HG03025 (cell line): ENCODE measurements around the gene PC.

ENCODE experiments used
- ATAC-seq: cut with Tn5 transposase; IDR thresholded peaks from one replicate; pipeline ENCODE4 v1.9.1; 2021; ENCODE audit warnings: mild to moderate bottlenecking, moderate library complexity; ENCODE audit not compliant: unreplicated experiment, low FRiP score

Gene PC

DNA sequence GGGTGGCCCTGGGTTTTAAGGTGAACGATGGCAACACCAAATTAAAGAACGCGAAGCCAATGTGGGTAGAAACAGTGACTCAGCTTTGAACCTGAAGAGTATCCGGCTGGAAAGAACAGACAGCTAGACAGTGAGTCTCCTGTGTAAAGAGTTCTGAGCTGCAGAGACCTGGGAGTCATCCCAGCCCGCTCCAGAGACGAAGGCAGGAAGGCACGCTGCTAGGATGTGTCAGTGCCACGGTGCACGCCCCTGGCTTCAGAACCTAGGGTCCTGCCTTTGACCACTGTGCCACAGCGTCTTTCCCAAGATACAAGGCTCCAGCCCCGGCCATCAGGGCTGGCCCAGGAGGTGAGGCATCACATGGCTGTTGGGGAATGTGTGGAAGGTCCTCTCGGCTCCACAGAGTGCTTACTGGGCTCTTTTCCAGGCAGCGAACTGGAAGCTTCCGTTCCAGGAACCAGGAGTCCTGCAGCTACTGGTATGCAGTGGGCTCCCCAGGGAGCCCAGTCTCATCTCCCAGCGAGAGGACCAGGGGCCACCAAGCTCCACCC is 71.4 kb downstream of the PC start:
- ATAC-seq, result no peak

DNA sequence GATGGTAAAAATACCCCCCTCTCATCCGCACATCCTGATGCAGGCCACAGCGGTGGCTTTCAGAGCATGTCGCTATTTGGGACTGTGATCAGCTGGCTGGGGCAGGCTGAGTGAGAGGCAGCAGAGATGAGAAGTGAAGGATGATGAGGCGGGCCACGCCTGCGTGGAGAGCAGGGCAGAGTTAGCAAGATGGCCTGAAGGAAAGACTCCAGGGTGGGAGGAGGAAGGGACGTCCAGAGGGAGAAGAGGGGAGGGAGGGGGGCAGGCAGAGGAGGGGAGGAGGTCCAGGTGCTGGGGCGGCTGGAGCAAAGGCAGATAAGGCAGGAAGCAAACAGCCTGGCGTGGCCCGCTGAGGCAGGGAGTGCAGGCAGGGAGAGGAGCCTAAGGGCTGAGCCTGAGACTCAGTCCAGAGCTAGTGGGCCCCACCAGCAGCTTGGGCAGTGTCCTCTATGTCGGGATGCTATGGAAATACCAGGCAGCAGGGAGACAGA is 72.2 kb downstream of the PC start:
- no peak for ATAC-seq

DNA sequence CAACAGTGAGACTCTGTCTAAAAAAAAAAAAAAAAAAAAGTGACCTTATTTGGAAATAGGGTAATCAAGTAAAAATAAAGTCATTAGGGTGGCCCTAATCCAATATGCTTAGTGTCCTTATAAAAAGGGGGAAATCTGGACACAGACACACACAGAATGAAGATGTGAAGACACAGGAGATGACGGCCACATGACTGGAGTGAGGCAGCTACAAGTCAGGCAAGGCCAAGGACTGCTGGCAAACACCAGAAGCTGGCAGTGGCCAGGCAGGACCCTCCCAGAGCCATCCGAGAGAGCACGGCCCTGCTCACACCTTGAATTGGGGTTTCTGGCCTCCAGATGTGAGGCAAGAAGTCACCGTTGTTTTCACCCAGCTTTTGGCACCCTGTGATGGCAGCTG is 72.7 kb downstream of the PC start:
- no peak for ATAC-seq

GRCh38 chr11:66884443-66884842 is 73.7 kb downstream of the PC start:
- ATAC-seq, result no peak

DNA sequence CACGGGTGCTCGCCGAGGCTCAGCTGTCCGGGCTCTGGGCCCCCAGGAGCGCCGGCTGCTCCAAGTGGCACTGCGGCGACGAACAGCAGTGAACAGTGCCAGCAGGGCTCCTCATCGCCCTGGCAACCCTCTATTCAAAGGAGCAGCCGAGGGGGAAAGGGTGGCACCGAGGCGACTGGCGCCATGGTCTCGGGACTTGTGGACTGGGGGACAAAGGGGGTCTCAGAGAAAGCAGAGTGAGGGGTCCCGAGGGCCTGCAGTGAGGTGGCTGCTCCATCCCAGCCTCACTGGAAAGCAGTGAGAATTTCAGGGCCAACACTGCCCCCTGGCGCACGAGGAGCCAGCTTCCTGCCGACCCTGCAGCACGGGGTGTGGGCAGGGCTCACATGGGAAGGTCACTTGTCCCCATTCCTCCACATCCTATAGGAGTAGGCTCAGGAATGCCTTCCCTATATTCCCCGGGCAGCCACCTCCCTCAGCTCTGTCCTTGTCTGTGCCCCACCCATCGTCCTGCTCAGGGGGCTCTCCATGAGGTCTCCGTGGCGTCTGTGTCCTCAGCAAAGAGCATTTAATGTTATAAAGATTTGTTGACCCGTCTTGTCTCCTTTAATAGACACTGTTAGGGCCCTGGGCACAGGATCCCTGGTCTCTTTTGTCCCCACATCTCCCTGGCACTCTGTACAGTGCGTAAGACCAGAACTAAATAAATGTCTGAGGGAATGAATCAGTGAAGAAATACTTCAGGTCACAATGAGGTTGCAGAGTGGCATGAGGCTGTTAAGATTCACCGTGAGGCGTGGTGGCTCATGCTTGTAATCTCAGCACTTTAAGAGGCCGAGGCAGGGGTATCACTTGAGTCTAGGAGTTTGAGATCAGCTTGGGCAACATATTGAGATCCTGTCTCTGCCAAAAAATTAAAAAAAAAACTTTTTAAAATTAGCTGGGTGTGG is 74.9 kb downstream of the PC start:
- no peak for ATAC-seq

GRCh38 chr11:66882561-66883015 is 75.6 kb downstream of the PC start:
- no peak for ATAC-seq

DNA sequence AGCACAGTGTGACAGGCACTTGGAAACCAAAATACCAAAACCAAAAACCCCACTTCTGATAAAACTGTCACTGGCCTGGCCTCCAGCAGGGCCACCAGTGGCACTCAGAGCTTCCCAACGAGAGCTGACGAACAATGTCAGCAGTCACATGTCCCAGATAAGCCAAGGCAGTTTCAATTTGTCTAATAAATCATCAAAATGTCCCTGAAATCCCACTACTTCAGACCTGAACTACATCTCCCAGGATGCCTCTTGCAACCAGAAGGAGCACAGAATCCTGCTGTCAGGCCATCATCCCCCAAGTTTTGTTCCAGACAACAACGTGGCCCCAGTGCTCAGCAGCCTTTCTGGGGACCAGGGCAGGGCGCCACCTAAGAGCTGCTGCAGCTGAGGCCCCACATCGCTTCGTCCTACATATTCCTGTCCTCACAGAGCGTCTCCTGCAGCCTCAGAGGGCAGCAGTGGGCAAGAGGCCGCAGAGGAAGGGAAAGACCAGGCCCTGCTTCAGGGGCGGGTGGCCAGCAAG is 76.2 kb downstream of the PC start:
- ATAC-seq, result no peak

DNA sequence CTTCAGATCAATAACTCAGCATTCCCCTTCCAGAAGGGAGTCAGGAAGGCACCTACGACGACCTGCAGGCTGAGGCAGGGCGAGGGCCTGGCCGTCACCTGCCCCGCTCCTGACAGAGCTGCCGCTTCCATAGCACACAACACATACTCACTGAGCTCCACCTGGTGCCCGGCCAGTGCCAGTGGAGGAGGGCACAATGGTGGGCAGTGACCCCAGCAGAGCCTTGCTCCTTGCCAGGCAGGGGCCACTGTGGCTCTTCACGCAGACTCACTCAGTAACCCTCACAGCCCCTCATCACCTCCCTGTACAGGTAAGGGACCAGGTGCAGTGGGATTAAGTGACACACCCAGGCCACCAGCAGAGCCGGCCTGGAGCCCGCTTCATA is 76.7 kb downstream of the PC start:
- ATAC-seq, result no peak

DNA sequence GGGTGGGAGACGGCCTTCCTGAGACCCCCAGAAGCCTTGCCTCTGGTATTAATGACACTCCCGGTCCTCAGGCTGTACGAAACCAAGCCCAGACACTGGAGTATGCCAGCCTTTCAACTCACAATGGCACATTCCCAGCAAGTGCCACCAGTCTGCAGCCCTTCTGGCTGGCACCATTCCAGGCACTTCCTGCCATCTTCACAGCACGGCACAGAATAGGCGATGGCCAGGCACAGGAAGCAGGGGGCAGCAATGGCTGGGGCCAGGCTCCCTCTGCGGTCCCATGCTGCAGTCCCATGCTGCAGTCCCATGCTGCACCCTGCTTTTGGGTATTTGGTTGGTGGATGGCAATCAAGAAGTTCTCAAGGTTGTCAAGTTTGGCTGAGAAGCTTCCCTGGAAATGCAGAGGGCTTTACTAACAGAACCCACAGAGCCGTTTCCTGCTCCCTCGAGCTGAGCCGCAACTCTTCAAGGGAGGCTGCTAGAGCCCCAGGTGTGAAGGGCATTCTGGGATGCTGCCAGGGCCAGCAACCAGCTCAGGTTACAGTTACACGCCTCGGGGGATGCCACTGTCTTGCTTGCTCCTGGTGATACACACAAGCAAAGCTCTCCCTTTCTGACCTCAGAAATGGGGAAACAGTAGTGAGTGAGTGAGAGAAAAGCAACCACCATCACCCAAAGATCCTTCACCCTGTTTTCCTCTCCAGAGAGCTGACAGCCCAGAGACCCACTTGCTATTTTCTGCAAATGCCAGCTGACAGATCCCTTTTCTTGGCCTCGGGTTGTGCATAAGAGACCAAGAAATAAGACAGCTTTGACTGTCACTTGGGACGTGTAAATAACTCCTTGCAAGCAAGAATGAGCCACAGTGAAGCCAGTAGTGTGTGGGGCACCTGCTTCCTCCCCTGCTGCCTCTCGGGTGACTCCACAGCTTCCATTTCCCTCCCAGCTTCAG is 77.4 kb downstream of the PC start:
- no peak for ATAC-seq

DNA sequence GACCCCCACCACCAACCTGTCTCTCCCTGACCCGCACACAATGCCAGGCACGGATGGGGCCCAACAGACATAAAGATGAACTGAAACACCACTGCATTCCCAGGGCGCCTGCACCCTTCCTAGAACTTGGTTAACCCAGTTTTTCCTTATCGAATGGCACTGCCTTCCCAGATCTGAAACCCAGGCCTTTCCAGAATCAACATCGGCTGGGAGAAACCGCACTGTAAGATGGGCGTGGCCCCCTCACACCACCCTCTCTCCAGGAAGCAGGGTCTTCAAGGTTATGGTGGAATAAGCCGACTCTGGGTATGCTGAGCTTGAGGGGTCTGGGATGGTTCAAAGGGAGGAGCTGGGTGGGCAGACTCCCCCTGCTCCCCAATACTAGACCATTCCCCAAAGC is 78.2 kb downstream of the PC start:
- no peak for ATAC-seq

DNA sequence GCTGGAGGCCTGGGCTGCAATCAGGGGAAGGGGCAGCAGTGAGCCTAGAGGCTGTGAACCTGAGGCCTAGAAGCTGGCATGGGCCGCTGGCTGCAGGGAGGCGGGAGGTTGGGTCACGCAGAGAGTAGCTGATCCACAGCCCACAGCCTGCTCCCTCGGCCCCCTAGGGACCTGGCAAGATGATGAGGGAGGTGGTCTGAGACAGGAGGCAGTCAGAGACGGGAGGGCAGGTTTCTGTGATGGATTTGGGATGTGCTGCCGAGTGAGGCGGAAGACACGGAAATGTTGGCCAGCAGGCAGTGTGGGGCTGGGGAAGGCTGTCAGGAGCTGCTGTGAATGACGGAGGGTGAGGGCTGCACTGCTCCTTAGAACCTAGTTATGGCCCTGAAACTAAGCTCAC is 78.6 kb downstream of the PC start:
- ATAC-seq, result no peak

DNA sequence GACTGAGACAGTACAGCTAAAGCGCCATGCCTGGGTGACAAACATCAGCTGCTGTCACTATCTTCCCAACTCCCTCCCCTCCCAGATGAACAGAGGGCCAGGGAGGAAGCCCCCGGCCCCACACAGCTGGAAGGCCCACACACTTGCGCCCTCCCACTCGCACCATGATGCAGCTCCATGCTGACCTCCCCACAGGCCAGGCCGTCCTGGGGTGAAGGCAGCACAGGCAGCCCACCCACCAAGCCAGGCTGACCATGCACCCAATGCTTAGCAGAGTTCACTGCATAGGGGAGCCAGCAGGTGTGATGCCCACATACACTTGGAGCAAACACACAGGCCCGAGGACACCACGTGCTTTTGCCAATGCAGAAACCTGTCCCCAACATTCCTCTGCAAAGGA is 79.2 kb downstream of the PC start:
- ATAC-seq, result no peak

- ATAC-seq, result no peak
These were observed 79.7 kb downstream of the PC start for GRCh38 chr11:66878474-66878873.

DNA sequence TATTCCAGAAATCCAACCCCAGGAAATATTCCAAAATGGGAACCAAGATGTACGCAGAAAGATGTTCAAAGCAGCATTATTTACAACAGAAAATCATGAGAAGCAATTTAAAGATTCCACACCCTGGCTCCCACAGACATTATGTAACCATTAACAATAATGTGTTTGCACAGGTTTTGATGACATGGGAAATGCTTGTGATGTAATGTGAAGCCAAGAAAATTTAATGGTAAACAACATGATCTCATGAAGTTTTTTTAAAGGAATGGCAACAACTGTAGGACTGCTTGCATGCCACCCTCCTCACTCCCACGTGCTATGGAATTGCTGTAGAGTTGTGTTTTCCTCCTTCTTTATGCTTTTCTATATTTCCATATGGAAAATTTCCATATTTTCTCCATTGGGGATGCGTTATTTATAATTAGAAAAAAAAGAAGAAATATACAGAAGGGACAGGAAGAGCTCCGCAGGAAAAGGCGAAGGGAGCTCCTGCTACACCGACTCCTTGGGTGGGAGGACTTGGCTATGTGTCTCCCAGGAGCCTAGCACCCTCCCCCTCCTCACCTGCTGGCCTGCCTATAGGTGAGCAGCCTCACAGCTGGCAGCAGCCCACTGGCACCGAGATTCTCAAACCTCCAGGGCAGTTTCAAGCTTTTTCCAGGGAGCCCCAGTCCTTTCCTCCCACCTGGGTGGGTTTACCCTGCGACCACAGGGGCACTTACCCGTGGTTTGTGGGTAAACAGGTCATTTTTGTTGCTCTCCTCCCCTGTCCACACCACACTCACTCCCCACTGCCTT is 80.4 kb downstream of the PC start:
- ATAC-seq, result no peak

DNA sequence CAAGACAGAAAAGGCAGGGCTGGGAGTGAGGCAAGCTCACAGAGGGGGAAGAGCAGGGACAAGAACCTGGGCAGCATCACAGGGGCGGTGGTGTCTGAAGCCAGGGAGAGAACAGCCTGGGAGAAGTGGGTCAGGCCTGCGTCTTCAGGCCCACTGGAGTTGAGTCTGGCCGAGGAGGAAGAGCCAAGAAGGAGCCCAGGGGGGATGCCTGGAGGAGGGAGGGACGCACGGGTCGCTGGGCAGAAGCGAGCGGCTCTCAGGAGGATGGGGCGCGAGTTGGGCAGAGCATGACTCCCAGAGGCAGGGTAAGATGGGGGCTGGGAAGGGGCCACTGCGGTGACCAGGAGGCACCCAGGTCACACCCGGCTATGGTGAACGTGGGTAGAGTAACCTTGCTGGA is 82.8 kb downstream of the PC start:
- ATAC-seq, result no peak

- ATAC-seq, result no peak
These were observed 84.0 kb downstream of the PC start for GRCh38 chr11:66874232-66874631.

GRCh38 chr11:66871521-66871901 is 86.7 kb downstream of the PC start:
- no peak for ATAC-seq

GRCh38 chr11:66870616-66871520 is 87.3 kb downstream of the PC start:
- no peak for ATAC-seq

- no peak for ATAC-seq
These were observed 88.1 kb downstream of the PC start for GRCh38 chr11:66870131-66870530.
